C4-2B (cell line): ENCODE measurements around the gene TMEM167A.

Experiments used
- CTCF ChIP-seq: fragments of 450-650 bp; conservative IDR thresholded peaks from 2 replicates; pipeline ENCODE4 v1.5.1; 2017; ENCODE audit warnings: mild to moderate bottlenecking
- ZFX ChIP-seq: fragments of 450-650 bp; IDR thresholded peaks from 2 replicates; pipeline ENCODE4 v1.6.1; 2017

- TF ChIP-seq CTCF (no peak), ZFX (no peak)
These were observed 16.5 kb upstream of the TMEM167A start for GRCh38 chr5:83093692-83094091.
